OCI-LY3 (cell line): Measurements from ENCODE around the gene FES.
A peak's percentile ranks its signal among the peaks of the same experiment; 100 is the strongest.

Experiments
- H2AFZ ChIP-seq: fragments of 200-600, 300-600 bp; shearing (Covaris generic); 2 replicates; pipeline ENCODE4 v1.6.0; 2014; ENCODE audit warnings: antibody characterized with exemption, low read depth, low read length
- H3K27ac ChIP-seq: fragments of 200-600, 300-600 bp; sonication (generic); 2 replicates; pipeline ENCODE4 v1.5.1; 2014; ENCODE audit warnings: mild to moderate bottlenecking, low read length, moderate library complexity, mixed read lengths
- H3K27me3 ChIP-seq: fragments of 200-600, 300-600 bp; sonication (generic); 2 replicates; pipeline ENCODE4 v1.6.1; 2014; ENCODE audit warnings: low read depth, low read length, mixed read lengths
- H3K36me3 ChIP-seq: fragments of 200-600, 300-600 bp; sonication (generic); replicated peaks from 2 replicates; pipeline ENCODE3; 2014; ENCODE audit warnings: low read depth, low read length, mixed read lengths
- H3K4me1 ChIP-seq: fragments of 300-600, 200-600 bp; sonication (generic); 2 replicates; pipeline ENCODE4 v1.6.1; 2014; ENCODE audit warnings: low read length, mixed read lengths
- H3K4me2 ChIP-seq: fragments of 200-600, 300-600 bp; sonication (generic); 2 replicates; pipeline ENCODE4 v1.6.1; 2014; ENCODE audit warnings: low read length, mixed read lengths
- H3K4me3 ChIP-seq: fragments of 300-600, 200-600 bp; sonication (generic); 2 replicates; pipeline ENCODE4 v1.5.1; 2014; ENCODE audit warnings: antibody characterized with exemption, mild to moderate bottlenecking, low read length, moderate library complexity
- H3K79me2 ChIP-seq: fragments of 300-600, 200-600 bp; shearing (Covaris generic); 2 replicates; pipeline ENCODE4 v1.6.1; 2014; ENCODE audit warnings: mild to moderate bottlenecking, low read length, mixed read lengths
- H3K9ac ChIP-seq: fragments of 300-600, 200-600 bp; shearing (Covaris generic); 2 replicates; pipeline ENCODE4 v1.6.0; 2014; ENCODE audit warnings: mild to moderate bottlenecking, low read length, moderate library complexity
- H3K9me3 ChIP-seq: fragments of 200-600, 300-600 bp; shearing (Covaris generic); 2 replicates; pipeline ENCODE4 v1.6.1; 2014; ENCODE audit warnings: low read length, mixed read lengths; ENCODE audit not compliant: insufficient read depth
- H4K20me1 ChIP-seq: fragments of 200-600, 300-600 bp; sonication (generic); 2 replicates; pipeline ENCODE4 v1.6.1; 2016; ENCODE audit warnings: low read length, mixed read lengths; ENCODE audit not compliant: insufficient read depth
- EZH2phosphoT487 ChIP-seq: fragments of 200-600 bp; shearing (Covaris generic); IDR thresholded peaks from 2 replicates; pipeline ENCODE4 v1.6.1; 2018; ENCODE audit warnings: antibody characterized with exemption, mixed run types, low read depth
- TF ChIP-seq, protein P1 (sequence below): fragments of 200-600, 300-600 bp; sonication (generic); IDR thresholded peaks from 2 replicates; pipeline ENCODE4 v1.5.1; 2014; ENCODE audit warnings: antibody characterized with exemption, low read length, low read depth

The FES gene

DNA sequence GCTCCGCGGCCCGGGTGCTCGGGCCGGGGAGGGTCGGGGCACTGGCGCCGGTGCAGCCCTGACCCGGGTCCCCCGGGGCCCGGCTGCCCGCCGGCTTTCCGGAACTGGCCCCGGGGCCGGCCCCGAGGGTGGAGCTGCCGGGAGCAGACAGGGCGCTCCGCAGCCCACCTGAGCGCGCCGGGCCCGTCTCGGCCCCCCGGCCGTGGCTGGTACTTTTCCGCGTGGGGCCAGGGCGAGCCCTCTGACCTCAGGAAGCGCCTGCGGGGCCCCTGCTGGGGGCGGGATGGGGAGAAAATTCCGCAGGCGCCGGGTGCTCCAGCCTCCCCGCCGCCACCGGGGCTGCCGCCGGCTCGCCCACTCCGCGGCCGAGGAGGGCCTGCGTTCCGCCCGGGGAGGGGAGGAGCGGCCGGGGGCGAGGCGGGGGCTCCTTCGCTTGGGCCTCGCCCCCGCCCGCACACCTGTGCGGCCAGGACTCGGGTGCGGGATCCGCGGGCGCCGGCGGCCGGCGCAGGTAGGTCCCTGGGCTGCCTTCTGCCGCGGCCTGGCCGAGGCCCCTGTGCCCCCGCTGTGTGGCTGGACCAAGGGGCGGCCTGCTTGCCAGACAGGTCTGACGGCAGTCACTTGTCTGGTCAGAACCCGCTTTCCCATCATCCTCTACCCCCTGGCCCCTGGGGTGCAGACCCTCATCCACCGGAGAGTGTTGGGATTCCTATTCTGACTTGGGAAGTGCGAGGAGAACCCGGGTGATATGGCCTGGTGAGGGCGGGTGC, 12.4 kb upstream of the FES start:
- Histone ChIP-seq H3K9ac (peak overlapping the region; percentile 70), H3K79me2 (peaks cover 16% of the 10 kb centered on the region), H2AFZ (peak overlapping the region; percentile 45; the same call in 1 of the 2 replicates), H3K27me3 (peaks cover 6% of the 10 kb centered on the region; the same call in 1 of the 2 replicates), H3K27ac (no peak overlapping the region), H3K36me3 (no peaks in the 10 kb centered on the region), H3K4me1 (peaks cover 29% of the 10 kb centered on the region), H3K4me3 (peak overlapping the region; percentile 81), H3K4me2 (peak overlapping the region; percentile 98), H4K20me1 (no peaks in the 10 kb centered on the region), H3K9me3 (no peaks in the 10 kb centered on the region)
- no peak for TF ChIP-seq EZH2phosphoT487
- TF ChIP-seq, protein P1, sequence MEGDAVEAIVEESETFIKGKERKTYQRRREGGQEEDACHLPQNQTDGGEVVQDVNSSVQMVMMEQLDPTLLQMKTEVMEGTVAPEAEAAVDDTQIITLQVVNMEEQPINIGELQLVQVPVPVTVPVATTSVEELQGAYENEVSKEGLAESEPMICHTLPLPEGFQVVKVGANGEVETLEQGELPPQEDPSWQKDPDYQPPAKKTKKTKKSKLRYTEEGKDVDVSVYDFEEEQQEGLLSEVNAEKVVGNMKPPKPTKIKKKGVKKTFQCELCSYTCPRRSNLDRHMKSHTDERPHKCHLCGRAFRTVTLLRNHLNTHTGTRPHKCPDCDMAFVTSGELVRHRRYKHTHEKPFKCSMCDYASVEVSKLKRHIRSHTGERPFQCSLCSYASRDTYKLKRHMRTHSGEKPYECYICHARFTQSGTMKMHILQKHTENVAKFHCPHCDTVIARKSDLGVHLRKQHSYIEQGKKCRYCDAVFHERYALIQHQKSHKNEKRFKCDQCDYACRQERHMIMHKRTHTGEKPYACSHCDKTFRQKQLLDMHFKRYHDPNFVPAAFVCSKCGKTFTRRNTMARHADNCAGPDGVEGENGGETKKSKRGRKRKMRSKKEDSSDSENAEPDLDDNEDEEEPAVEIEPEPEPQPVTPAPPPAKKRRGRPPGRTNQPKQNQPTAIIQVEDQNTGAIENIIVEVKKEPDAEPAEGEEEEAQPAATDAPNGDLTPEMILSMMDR = no peak

DNA sequence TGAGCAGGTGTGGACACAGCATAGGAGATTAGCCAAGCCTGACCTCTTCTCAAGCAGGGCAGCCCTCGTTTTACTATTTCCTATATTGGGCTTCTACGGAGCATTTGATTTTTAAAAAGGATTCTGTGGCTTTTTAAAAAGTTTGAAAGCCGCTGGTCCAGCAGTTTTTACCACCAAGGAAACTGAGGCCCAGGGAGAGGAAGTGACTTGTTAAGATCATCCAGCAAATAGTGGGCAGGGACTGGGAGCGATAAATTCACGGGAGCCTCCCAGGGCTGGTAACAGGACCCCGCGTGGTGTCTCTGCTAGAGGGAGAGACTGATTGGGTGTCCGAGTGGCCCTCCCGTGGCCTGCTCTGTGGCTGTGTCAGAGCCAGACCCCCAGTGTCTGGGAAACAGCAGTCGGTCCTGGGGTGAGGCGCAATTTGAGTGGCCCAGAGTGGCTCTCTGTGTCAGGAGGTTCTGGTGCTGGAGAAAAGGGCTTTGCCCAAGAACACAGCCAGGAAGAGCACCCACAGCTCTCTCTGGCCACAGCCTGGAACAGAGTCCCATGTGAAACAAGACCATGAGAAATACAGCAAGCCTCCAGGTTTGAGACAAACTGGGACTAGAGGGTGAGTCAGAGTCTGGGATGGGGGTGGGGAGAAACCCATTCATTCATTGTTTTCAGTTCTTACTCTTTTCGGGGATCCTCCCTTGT, 11.7 kb upstream of the FES start:
- H3K79me2 ChIP-seq = peaks cover 16% of the 10 kb centered on the region
- no peaks in the 10 kb centered on the region for H4K20me1 ChIP-seq
- peak overlapping the region; percentile 70 for H3K9ac ChIP-seq
- H3K27me3 ChIP-seq = no peaks in the 10 kb centered on the region
- peak overlapping the region; percentile 81 for H3K4me3 ChIP-seq
- H3K36me3 ChIP-seq = no peaks in the 10 kb centered on the region
- no peaks in the 10 kb centered on the region for H3K9me3 ChIP-seq
- H2AFZ ChIP-seq = peak overlapping the region; percentile 45; the same call in 1 of the 2 replicates
- peak overlapping the region; percentile 98 for H3K4me2 ChIP-seq
- no peak overlapping the region for H3K27ac ChIP-seq
- H3K4me1 ChIP-seq = peaks cover 29% of the 10 kb centered on the region
- TF ChIP-seq EZH2phosphoT487 = no peak
- TF ChIP-seq, protein P1 = no peak

GRCh38 chr15:90873488-90873997, 10.8 kb upstream of the FES start:
- no peaks in the 10 kb centered on the region for H4K20me1 ChIP-seq

More at GRCh38 chr15:90873488-90873997, 10.8 kb upstream of the FES start:
- Histone ChIP-seq H3K27ac (no peak overlapping the region), H3K9ac (no peak overlapping the region), H3K4me2 (no peak overlapping the region), H3K36me3 (no peaks in the 10 kb centered on the region), H3K9me3 (no peaks in the 10 kb centered on the region), H2AFZ (no peak overlapping the region), H3K27me3 (no peaks in the 10 kb centered on the region), H3K4me1 (peaks cover 29% of the 10 kb centered on the region), H3K79me2 (peaks cover 16% of the 10 kb centered on the region), H3K4me3 (no peak overlapping the region)
- TF ChIP-seq, protein P1 = no peak
- TF ChIP-seq EZH2phosphoT487 = no peak
